Activated CD8-positive, alpha-beta T cell treated with anti-CD3 and anti-CD28 coated beads, Interleukin-2, amount 10 ng/mL, durations not matched to agents 7 days and 5 days (primary cell): ENCODE data around the gene MARCO. TPM values are rescaled to one million over a fixed set of nuclear protein-coding genes. Genes with fewer than 3 reads are reported as not detected.

Experiments
- ATAC-seq: fragments of 150-1000 bp; cut with Tn5 transposase; one replicate; pipeline ENCODE4 v1.10.0; 2021; ENCODE audit warnings: moderate library complexity
- CTCF ChIA-PET: fragments of 350-600 bp; sonication (Branson Sonifier 250); formaldehyde crosslinking; loops from one replicate; lab custom pipeline; 2021; ENCODE audit warnings: antibody characterized with exemption; lab: Charles Lee
- POLR2A ChIA-PET: fragments of 350-600 bp; sonication (Branson Sonifier 250); formaldehyde crosslinking; loops from one replicate; lab custom pipeline; 2021; ENCODE audit warnings: antibody characterized with exemption; lab: Charles Lee
- DNase-seq: peaks from one replicate; pipeline ENCODE4 v3.0.0-alpha.2; 2020
- H3K27ac Mint-ChIP-seq: one replicate; pipeline ENCODE4 v1.8.0; 2021; ENCODE audit warnings: mild to moderate bottlenecking, mixed read lengths
- H3K27me3 Mint-ChIP-seq: one replicate; pipeline ENCODE4 v1.8.0; 2021; ENCODE audit warnings: low read depth, mixed read lengths
- H3K36me3 Mint-ChIP-seq: one replicate; pipeline ENCODE4 v1.8.0; 2021; ENCODE audit warnings: low read depth, mixed read lengths
- H3K4me1 Mint-ChIP-seq: one replicate; pipeline ENCODE4 v1.8.0; 2021; ENCODE audit warnings: low read depth, mixed read lengths
- H3K4me3 Mint-ChIP-seq: one replicate; pipeline ENCODE4 v1.8.0; 2021; ENCODE audit warnings: mild to moderate bottlenecking, mixed read lengths
- H3K9me3 Mint-ChIP-seq: one replicate; pipeline ENCODE4 v1.8.0; 2022; ENCODE audit warnings: mixed read lengths; ENCODE audit not compliant: insufficient read depth
- total RNA-seq, 2 experiments: library from RNA; stranded (reverse); gene quantifications; one replicate each; pipeline ENCODE4 v1.2.3, GENCODE V29; 2021

Gene MARCO
- total RNA-seq, 2 experiments from 2014 or later, result not detected

- Mint-ChIP-seq H3K9me3 (no peaks in the 10 kb centered on the region), H3K4me1 (no peaks in the 10 kb centered on the region), H3K27ac (no peak overlapping the region), H3K27me3 (no peaks in the 10 kb centered on the region), H3K36me3 (no peaks in the 10 kb centered on the region), H3K4me3 (no peak overlapping the region)
- POLR2A ChIA-PET, result no interaction called here
- ATAC-seq, result no peak
- CTCF ChIA-PET, result interaction anchor here (2.6 kb wide), 1 partner anchor 32 kb away, joined by 12 read pairs; no protein-coding TSS in a partner anchor
- no peak for DNase-seq
These were observed 28.7 kb upstream of the MARCO start for GRCh38 chr2:118913131-118913802.

GRCh38 chr2:118913803-118914645, 28.0 kb upstream of the MARCO start:
- H3K4me1 Mint-ChIP-seq, result no peaks in the 10 kb centered on the region
- ATAC-seq (no peak), DNase-seq (no peak)
- H3K27me3 Mint-ChIP-seq, result no peaks in the 10 kb centered on the region
- no peak overlapping the region for H3K4me3 Mint-ChIP-seq
- H3K27ac Mint-ChIP-seq, result no peak overlapping the region
- CTCF ChIA-PET, result interaction anchor here (2.6 kb wide), 1 partner anchor 32 kb away, joined by 12 read pairs; no protein-coding TSS in a partner anchor
- no peaks in the 10 kb centered on the region for H3K36me3 Mint-ChIP-seq
- POLR2A ChIA-PET, result no interaction called here
- H3K9me3 Mint-ChIP-seq, result no peaks in the 10 kb centered on the region

GRCh38 chr2:118914721-118915453, 27.1 kb upstream of the MARCO start:
- no peaks in the 10 kb centered on the region for H3K27me3 Mint-ChIP-seq
- H3K4me3 Mint-ChIP-seq, result no peak overlapping the region
- no peak for DNase-seq
- no peak for ATAC-seq
- H3K4me1 Mint-ChIP-seq, result no peaks in the 10 kb centered on the region
- H3K27ac Mint-ChIP-seq, result no peak overlapping the region
- no peaks in the 10 kb centered on the region for H3K9me3 Mint-ChIP-seq
- H3K36me3 Mint-ChIP-seq, result no peaks in the 10 kb centered on the region
- ChIA-PET CTCF (interaction anchor here (0.8 to 1.2 kb wide), 2 partner anchors 29 to 33 kb away, joined by 3 read pairs; no protein-coding TSS in a partner anchor), POLR2A (no interaction called here)

- no peak overlapping the region for H3K27ac Mint-ChIP-seq
- H3K9me3 Mint-ChIP-seq, result no peaks in the 10 kb centered on the region
- H3K4me3 Mint-ChIP-seq, result no peak overlapping the region
- no peaks in the 10 kb centered on the region for H3K36me3 Mint-ChIP-seq
- DNase-seq (no peak), ATAC-seq (no peak)
- H3K4me1 Mint-ChIP-seq, result no peaks in the 10 kb centered on the region
- ChIA-PET CTCF (no interaction called here), POLR2A (interaction anchor here (0.8 kb wide), 1 partner anchor 207 kb away, joined by 3 read pairs; no protein-coding TSS in a partner anchor)
- no peaks in the 10 kb centered on the region for H3K27me3 Mint-ChIP-seq
These were observed 24.0 kb upstream of the MARCO start for GRCh38 chr2:118918017-118918416.

GRCh38 chr2:118921646-118922045, 20.3 kb upstream of the MARCO start:
- CTCF ChIA-PET, result no interaction called here
- no peak overlapping the region for H3K4me3 Mint-ChIP-seq
- H3K27me3 Mint-ChIP-seq, result peaks cover 1% of the 10 kb centered on the region
- DNase-seq (no peak), ATAC-seq (no peak)
- POLR2A ChIA-PET, result no interaction called here
- no peaks in the 10 kb centered on the region for H3K4me1 Mint-ChIP-seq
- no peaks in the 10 kb centered on the region for H3K9me3 Mint-ChIP-seq
- no peaks in the 10 kb centered on the region for H3K36me3 Mint-ChIP-seq
- no peak overlapping the region for H3K27ac Mint-ChIP-seq

- ChIA-PET CTCF (no interaction called here), POLR2A (no interaction called here)
- Mint-ChIP-seq H3K9me3 (no peaks in the 10 kb centered on the region), H3K36me3 (no peaks in the 10 kb centered on the region), H3K27ac (no peak overlapping the region), H3K4me3 (no peak overlapping the region), H3K4me1 (no peaks in the 10 kb centered on the region), H3K27me3 (peaks cover 1% of the 10 kb centered on the region)
- no peak for ATAC-seq
- no peak for DNase-seq
These were observed 19.7 kb upstream of the MARCO start for GRCh38 chr2:118922254-118922653.

GRCh38 chr2:118923371-118923770, 18.6 kb upstream of the MARCO start:
- peaks cover 1% of the 10 kb centered on the region for H3K27me3 Mint-ChIP-seq
- ATAC-seq (no peak), DNase-seq (no peak)
- H3K9me3 Mint-ChIP-seq, result no peaks in the 10 kb centered on the region
- POLR2A ChIA-PET, result no interaction called here
- H3K36me3 Mint-ChIP-seq, result no peaks in the 10 kb centered on the region
- no peaks in the 10 kb centered on the region for H3K4me1 Mint-ChIP-seq
- CTCF ChIA-PET, result no interaction called here
- no peak overlapping the region for H3K4me3 Mint-ChIP-seq
- no peak overlapping the region for H3K27ac Mint-ChIP-seq

GRCh38 chr2:118925476-118925875, 16.5 kb upstream of the MARCO start:
- H3K4me3 Mint-ChIP-seq, result no peak overlapping the region
- no peaks in the 10 kb centered on the region for H3K36me3 Mint-ChIP-seq
- ChIA-PET CTCF (interaction anchor here (1.5 kb wide), 1 partner anchor 44 kb away, joined by 7 read pairs; no protein-coding TSS in a partner anchor), POLR2A (no interaction called here)
- no peaks in the 10 kb centered on the region for H3K4me1 Mint-ChIP-seq
- DNase-seq (no peak), ATAC-seq (no peak)
- peaks cover 1% of the 10 kb centered on the region for H3K27me3 Mint-ChIP-seq
- no peak overlapping the region for H3K27ac Mint-ChIP-seq
- no peaks in the 10 kb centered on the region for H3K9me3 Mint-ChIP-seq

- Mint-ChIP-seq H3K36me3 (no peaks in the 10 kb centered on the region), H3K27ac (no peak overlapping the region), H3K4me3 (no peak overlapping the region), H3K4me1 (no peaks in the 10 kb centered on the region), H3K27me3 (peaks cover 1% of the 10 kb centered on the region), H3K9me3 (no peaks in the 10 kb centered on the region)
- DNase-seq (no peak), ATAC-seq (no peak)
- ChIA-PET CTCF (no interaction called here), POLR2A (no interaction called here)
These were observed 16.0 kb upstream of the MARCO start for GRCh38 chr2:118925981-118926380.

GRCh38 chr2:118929059-118929458, 12.9 kb upstream of the MARCO start:
- no peak overlapping the region for H3K4me3 Mint-ChIP-seq
- no peaks in the 10 kb centered on the region for H3K27me3 Mint-ChIP-seq
- ATAC-seq, result no peak
- no peak for DNase-seq
- ChIA-PET POLR2A (no interaction called here), CTCF (no interaction called here)
- no peaks in the 10 kb centered on the region for H3K4me1 Mint-ChIP-seq
- peaks cover 10% of the 10 kb centered on the region for H3K9me3 Mint-ChIP-seq
- H3K27ac Mint-ChIP-seq, result no peak overlapping the region
- H3K36me3 Mint-ChIP-seq, result peaks cover 4% of the 10 kb centered on the region

GRCh38 chr2:118932949-118933348, 9.0 kb upstream of the MARCO start:
- Mint-ChIP-seq H3K27me3 (no peaks in the 10 kb centered on the region), H3K36me3 (peaks cover 4% of the 10 kb centered on the region), H3K4me3 (no peak overlapping the region), H3K4me1 (no peaks in the 10 kb centered on the region), H3K27ac (no peak overlapping the region), H3K9me3 (peaks cover 10% of the 10 kb centered on the region)
- DNase-seq (no peak), ATAC-seq (no peak)
- POLR2A ChIA-PET, result no interaction called here
- CTCF ChIA-PET, result no interaction called here
